Activated T-helper 17 cell treated with anti-CD3 and anti-CD28 coated beads, Interleukin-2, amount 50 U/mL, for 72 hours (primary cell): ENCODE results near the gene INSYN2B. TPM values are rescaled to one million over a fixed set of nuclear protein-coding genes. Genes with fewer than 3 reads are reported as not detected.
A peak's percentile ranks its signal among the peaks of the same experiment; 100 is the strongest.

Experiments used
- ATAC-seq: fragments of 150-1000 bp; cut with Tn5 transposase; replicated peaks from 2 replicates; pipeline ENCODE4 v1.10.0; 2021; ENCODE audit warnings: mild to moderate bottlenecking, moderate library complexity
- H3K27ac Mint-ChIP-seq: one replicate; pipeline ENCODE4 v1.8.0; 2022; ENCODE audit warnings: mixed read lengths
- H3K27me3 Mint-ChIP-seq: one replicate; pipeline ENCODE4 v1.8.0; 2022; ENCODE audit warnings: mixed read lengths
- H3K36me3 Mint-ChIP-seq: one replicate; pipeline ENCODE4 v1.8.0; 2022; ENCODE audit warnings: low read depth, mild to moderate bottlenecking, mixed read lengths
- H3K4me1 Mint-ChIP-seq: one replicate; pipeline ENCODE4 v1.8.0; 2022; ENCODE audit warnings: mixed read lengths
- H3K4me3 Mint-ChIP-seq: one replicate; pipeline ENCODE4 v1.8.0; 2022; ENCODE audit warnings: mild to moderate bottlenecking, mixed read lengths
- H3K9me3 Mint-ChIP-seq: one replicate; pipeline ENCODE4 v1.8.0; 2022; ENCODE audit warnings: mixed read lengths
- total RNA-seq, 2 donors: library from RNA; stranded (reverse); gene quantifications; one replicate each; pipeline ENCODE4 v1.2.3, GENCODE V29; 2022

The INSYN2B gene
- total RNA-seq, 2 donors from 2014 or later, result not detected

DNA sequence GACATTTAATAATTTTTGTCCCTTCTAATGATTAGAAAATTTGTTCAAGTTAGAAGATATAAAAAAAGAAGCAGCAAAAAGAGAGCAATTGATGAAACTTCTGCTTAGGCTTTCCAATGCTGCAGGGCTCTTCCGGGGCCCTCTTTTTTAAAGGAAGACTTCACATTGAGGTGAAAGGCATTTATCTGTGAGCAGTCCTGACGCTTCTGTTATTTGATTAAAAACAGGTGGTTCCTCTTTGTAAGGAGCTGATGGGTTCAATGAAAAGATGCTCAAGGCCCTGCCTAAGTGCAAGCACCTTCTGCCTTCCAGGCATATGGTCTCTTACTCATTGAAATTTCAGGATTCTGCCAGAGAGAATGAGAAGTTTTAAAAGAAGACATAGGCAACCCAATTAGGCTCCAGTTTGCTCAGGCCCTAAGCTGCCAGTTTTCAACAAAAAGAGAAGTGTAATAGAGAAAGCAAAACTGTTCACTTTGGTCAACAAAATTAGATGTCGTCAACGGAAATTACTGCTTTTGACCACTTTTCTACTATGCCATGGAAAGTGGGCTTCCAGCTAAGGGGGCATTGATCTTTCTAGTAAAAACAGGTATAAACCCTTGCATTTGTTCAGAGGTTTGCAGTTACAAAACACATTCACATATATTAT is 100.2 kb downstream of the INSYN2B start:
- ATAC-seq, result no peak
- Mint-ChIP-seq H3K27ac (no peak overlapping the region), H3K27me3 (no peaks in the 10 kb centered on the region), H3K36me3 (peaks cover 40% of the 10 kb centered on the region), H3K9me3 (no peaks in the 10 kb centered on the region), H3K4me3 (no peak overlapping the region), H3K4me1 (peaks cover 29% of the 10 kb centered on the region)

DNA sequence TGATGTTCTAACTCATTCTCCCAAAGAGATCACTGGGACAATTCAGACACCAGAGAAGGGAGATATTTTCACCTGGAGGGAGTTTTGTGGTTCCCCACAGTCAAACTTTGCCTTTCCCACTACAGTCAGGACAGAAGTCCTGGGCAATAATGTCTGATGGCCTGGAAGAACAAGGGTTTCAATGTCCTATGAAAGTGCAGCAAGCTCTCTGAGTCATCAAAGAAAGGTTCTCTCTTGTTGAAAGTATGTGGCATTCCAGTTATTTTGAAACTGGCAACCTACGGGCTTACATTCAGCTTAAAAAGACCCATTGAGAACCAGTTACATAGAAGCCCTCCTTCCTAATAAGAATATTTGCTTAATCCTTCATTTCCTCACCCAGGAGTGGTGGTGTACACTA is 103.9 kb downstream of the INSYN2B start:
- Mint-ChIP-seq H3K27ac (peak overlapping the region; percentile 33), H3K27me3 (no peaks in the 10 kb centered on the region), H3K4me3 (no peak overlapping the region), H3K36me3 (peaks cover 33% of the 10 kb centered on the region), H3K9me3 (no peaks in the 10 kb centered on the region), H3K4me1 (peaks cover 25% of the 10 kb centered on the region)
- ATAC-seq, result peak; percentile 29

DNA sequence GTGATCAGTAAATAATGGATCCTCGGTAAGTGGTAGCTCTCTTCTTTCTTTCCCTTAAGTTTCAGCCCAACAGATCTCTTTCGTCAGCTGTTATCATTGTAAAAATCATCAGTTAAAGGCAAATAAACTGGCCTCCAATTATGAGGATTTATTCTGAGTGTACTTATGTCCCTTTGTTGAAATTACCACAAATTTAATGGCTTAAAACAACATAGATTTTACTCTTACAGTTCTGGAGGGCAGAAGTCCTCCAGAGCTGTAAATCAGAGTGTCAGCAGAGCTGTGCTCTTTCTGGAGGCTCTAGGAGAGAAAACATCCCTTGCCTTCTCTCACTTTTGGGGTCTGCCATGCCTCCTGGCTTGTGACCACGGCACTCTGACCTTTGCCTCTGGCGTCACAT is 104.6 kb downstream of the INSYN2B start:
- no peak for ATAC-seq
- Mint-ChIP-seq H3K27me3 (no peaks in the 10 kb centered on the region), H3K4me1 (peaks cover 25% of the 10 kb centered on the region), H3K36me3 (peaks cover 39% of the 10 kb centered on the region), H3K9me3 (no peaks in the 10 kb centered on the region), H3K4me3 (no peak overlapping the region), H3K27ac (no peak overlapping the region)

DNA sequence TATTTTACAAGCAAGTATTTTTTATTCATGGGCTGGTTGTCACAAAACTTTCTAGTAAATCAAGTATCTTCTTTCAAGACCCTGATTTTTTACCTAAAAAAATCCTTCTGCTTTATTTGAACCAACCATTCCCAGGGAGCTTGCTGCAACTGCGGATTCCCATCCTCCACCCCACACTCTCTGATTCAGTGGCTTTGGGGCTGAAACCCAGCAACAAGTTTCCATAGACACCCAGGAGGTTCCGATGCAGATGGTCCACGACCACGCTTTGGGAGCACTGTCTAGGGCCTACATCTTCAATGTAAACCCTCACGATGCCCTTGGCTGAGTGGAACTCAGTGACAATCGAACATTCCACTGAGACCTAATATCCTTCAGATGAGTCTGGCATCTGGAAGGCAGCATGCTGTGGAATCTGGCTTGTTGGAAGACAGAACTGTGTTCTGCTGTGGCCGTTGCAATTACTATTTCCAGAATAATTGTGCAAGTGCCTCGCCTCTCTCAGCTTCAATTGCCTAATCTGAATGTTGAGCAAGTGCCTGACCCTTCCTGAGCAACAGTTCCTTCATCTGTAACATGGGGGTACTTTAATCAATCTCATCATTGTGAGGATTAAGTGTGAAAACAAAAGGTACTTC is 105.1 kb downstream of the INSYN2B start:
- no peak overlapping the region for H3K27ac Mint-ChIP-seq
- H3K27me3 Mint-ChIP-seq, result no peaks in the 10 kb centered on the region
- no peaks in the 10 kb centered on the region for H3K9me3 Mint-ChIP-seq
- peaks cover 41% of the 10 kb centered on the region for H3K36me3 Mint-ChIP-seq
- H3K4me1 Mint-ChIP-seq, result peaks cover 25% of the 10 kb centered on the region
- H3K4me3 Mint-ChIP-seq, result no peak overlapping the region
- no peak for ATAC-seq

DNA sequence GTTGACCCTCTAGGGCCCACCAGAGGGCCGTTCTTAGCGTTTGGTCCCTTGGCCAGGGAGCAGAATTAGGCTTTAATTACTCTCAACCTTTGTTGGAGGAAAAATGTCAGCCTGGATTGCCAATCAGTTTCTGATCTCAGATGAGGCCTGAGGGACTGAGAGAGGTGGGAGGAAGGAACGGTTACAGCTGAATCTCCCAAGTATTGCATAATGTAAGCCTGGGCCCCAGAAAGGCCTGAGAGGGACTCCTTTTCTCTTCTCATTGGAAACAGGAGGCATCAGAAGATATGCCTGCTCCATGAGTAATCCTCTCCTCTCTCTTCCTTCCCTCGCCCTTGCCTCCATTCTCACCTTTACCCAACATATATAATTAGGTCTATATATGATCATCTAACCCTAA is 105.7 kb downstream of the INSYN2B start:
- Mint-ChIP-seq H3K27ac (no peak overlapping the region), H3K4me3 (no peak overlapping the region), H3K36me3 (peaks cover 46% of the 10 kb centered on the region), H3K27me3 (no peaks in the 10 kb centered on the region), H3K4me1 (peaks cover 25% of the 10 kb centered on the region), H3K9me3 (no peaks in the 10 kb centered on the region)
- ATAC-seq, result no peak

DNA sequence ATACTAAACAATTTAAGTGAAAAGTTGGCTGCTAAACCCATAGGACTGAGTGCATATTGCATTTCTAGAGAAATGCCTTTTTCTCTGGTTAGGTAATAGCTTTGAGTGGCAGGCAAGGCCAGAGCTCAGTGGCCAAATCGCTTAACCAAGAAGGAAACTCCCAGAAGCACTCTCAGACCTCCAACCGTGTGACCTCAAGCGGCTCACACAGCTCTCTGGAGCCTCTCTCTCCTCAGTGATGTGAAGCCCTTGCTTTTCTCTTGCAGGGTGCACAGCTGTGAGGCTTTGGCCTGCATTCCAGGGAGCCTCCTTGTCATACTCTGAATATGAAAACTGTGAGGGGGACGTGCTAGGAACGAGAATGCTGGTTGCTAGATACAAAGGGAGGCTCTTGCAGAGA is 106.7 kb downstream of the INSYN2B start:
- H3K36me3 Mint-ChIP-seq, result peaks cover 53% of the 10 kb centered on the region
- H3K27ac Mint-ChIP-seq, result no peak overlapping the region
- no peaks in the 10 kb centered on the region for H3K9me3 Mint-ChIP-seq
- peaks cover 18% of the 10 kb centered on the region for H3K4me1 Mint-ChIP-seq
- ATAC-seq, result no peak
- no peak overlapping the region for H3K4me3 Mint-ChIP-seq
- H3K27me3 Mint-ChIP-seq, result no peaks in the 10 kb centered on the region

DNA sequence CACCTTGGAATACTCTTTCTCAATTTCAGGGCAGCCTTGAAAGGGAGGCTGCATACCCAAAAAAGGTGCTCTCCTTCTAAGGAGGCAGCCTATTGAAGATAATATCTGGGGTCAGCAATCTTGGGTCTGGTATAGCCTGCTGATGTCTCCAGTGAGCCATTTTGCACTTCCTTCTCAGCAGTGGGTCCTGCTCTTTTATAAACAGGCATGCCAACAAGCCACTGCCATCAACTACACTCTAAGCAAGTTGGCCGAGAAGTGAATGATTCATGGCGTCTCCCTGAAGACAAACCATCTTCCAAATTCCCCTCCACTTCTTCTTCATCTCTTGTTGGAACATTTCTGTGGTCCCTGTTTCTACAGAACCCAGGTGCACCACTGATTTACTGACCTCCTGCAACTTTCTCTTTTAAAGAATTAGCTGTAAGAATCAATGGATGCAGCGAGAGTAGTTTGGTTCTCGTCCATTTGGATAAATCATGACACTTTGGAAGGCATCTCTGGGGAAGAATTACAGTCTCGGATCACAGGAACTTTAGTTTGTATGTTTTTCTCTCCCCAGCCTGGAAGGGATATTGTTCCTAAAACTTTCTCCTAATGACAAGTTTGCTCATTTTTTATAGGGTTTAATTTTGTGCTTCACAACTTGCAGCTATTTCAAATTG is 108.3 kb downstream of the INSYN2B start:
- Mint-ChIP-seq H3K36me3 (peaks cover 57% of the 10 kb centered on the region), H3K9me3 (no peaks in the 10 kb centered on the region), H3K27me3 (no peaks in the 10 kb centered on the region), H3K4me1 (peaks cover 16% of the 10 kb centered on the region), H3K4me3 (no peak overlapping the region), H3K27ac (no peak overlapping the region)
- no peak for ATAC-seq

DNA sequence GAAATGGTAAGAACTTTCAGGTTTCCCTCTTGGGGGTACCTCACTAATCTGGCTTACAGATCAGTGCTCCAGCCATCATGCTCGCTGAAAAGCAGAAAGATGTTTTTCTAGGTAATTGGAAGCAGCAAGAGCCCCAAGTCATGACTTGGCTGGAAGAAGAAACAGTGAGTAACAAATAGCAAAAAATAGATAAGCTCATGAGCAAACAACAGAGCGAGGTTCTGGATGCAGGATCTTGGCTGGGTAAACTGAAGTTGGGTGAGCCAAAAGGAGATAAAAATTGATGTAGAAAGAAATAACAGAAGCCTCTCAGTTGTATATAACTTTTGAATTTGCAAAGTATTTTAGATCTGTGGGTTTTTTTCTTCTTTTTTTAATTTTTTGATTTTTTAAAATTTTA is 110.1 kb downstream of the INSYN2B start:
- Mint-ChIP-seq H3K4me3 (no peak overlapping the region), H3K27me3 (no peaks in the 10 kb centered on the region), H3K4me1 (peaks cover 9% of the 10 kb centered on the region), H3K27ac (no peak overlapping the region), H3K36me3 (peaks cover 42% of the 10 kb centered on the region), H3K9me3 (no peaks in the 10 kb centered on the region)
- no peak for ATAC-seq

DNA sequence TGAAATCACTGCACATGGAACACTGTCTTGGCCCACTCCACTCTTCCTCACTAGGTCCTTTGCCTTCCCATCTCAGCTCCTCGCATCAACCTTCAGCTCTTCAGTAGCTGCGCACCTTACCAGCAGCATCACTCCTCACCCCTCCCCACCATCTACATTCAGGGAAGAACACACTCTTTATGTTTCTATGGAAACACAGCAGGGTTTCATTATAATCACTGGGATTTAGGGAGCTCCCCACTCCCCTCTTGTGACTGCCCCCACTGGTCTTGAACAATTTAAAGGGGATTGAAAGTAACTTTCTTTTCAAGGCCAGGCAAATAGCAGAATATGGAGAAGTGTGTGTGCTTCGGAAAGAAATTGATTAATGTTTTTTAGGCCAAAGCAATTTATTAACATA is 111.2 kb downstream of the INSYN2B start:
- no peak for ATAC-seq
- no peak overlapping the region for H3K4me3 Mint-ChIP-seq
- H3K4me1 Mint-ChIP-seq, result peaks cover 9% of the 10 kb centered on the region
- peaks cover 35% of the 10 kb centered on the region for H3K36me3 Mint-ChIP-seq
- no peaks in the 10 kb centered on the region for H3K27me3 Mint-ChIP-seq
- no peaks in the 10 kb centered on the region for H3K9me3 Mint-ChIP-seq
- no peak overlapping the region for H3K27ac Mint-ChIP-seq

DNA sequence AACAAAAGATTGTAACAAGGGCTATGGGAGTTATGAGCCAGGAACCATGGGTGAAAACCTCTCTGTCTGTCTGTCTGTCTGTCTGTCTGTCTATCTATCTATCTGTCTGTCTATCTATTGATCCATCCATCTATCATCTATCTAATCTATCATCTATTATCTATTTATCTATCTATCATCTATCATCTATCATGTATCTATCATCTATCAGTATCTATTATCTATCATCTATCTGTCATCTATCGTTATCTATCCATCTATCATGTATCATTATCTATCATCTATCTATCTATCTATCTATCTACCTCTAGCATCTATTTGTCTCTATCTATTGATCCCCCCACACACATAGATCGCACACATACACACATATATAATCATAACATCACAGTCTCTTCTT is 112.9 kb downstream of the INSYN2B start:
- Mint-ChIP-seq H3K4me3 (no peak overlapping the region), H3K27ac (no peak overlapping the region), H3K36me3 (peaks cover 46% of the 10 kb centered on the region), H3K9me3 (no peaks in the 10 kb centered on the region), H3K4me1 (peaks cover 9% of the 10 kb centered on the region), H3K27me3 (no peaks in the 10 kb centered on the region)
- no peak for ATAC-seq

DNA sequence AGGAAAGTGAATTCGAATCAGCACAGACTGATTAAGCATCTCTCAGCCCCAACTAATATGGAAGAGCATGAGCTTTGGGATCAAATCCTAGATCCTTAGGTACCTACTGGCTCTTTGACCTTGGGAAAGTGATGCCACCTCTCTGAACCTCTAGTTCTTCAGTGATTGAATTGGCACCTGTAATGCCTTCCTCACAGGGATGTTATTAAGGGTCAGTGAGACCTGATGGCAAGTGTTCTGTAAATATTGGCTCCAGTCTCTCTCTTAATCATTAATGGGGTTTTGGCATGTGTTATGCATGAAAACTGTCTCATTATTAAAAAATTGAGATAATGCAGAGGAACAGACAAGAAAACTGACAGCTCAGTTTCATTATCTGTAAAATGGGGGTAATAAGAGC is 115.8 kb downstream of the INSYN2B start:
- no peaks in the 10 kb centered on the region for H3K27me3 Mint-ChIP-seq
- H3K36me3 Mint-ChIP-seq, result peaks cover 53% of the 10 kb centered on the region
- H3K9me3 Mint-ChIP-seq, result no peaks in the 10 kb centered on the region
- no peak overlapping the region for H3K4me3 Mint-ChIP-seq
- H3K4me1 Mint-ChIP-seq, result peaks cover 14% of the 10 kb centered on the region
- H3K27ac Mint-ChIP-seq, result no peak overlapping the region
- no peak for ATAC-seq

DNA sequence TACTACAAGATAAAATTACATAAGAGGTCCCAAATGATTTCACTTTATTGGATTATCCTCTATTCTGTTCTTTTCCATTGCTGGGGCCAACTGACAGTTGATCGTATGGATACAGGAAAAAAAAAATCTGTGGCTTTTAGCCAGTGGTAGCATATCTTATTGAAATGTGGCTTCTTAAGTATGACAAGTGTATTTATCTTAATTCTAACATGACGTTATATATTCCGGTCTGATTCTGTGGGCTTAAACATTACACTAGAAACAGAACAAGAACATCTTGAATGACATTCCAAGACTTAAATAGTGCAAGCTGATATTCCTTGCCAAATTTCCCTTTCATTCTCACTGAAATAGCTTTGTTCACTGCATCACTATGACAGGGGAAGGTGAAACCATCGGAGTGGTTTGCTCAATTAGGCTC is 117.9 kb downstream of the INSYN2B start:
- Mint-ChIP-seq H3K4me3 (no peak overlapping the region), H3K27me3 (no peaks in the 10 kb centered on the region), H3K4me1 (peaks cover 15% of the 10 kb centered on the region), H3K9me3 (no peaks in the 10 kb centered on the region), H3K36me3 (peaks cover 43% of the 10 kb centered on the region), H3K27ac (no peak overlapping the region)
- ATAC-seq, result no peak

DNA sequence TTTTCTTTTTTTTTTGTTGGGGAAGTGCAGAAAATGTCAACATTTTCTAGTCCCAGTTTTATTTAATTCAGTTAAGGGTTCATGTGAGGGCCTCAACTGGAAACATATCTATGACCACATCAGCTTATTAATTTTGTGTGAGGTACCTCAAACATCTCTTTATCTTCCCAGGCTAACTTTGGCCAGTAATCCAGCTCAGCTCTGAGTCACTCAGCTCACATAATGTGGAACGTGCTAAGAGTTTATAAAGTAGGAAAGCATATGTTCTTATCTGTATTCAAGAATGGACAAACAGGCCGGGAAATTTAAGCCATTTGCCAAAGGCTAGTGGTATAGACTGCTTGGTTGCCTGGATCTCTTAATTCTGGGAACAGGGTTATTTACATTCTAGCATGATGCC is 118.4 kb downstream of the INSYN2B start:
- no peak overlapping the region for H3K4me3 Mint-ChIP-seq
- H3K36me3 Mint-ChIP-seq, result peaks cover 45% of the 10 kb centered on the region
- H3K9me3 Mint-ChIP-seq, result no peaks in the 10 kb centered on the region
- H3K27ac Mint-ChIP-seq, result no peak overlapping the region
- H3K27me3 Mint-ChIP-seq, result no peaks in the 10 kb centered on the region
- peaks cover 15% of the 10 kb centered on the region for H3K4me1 Mint-ChIP-seq
- ATAC-seq, result no peak

DNA sequence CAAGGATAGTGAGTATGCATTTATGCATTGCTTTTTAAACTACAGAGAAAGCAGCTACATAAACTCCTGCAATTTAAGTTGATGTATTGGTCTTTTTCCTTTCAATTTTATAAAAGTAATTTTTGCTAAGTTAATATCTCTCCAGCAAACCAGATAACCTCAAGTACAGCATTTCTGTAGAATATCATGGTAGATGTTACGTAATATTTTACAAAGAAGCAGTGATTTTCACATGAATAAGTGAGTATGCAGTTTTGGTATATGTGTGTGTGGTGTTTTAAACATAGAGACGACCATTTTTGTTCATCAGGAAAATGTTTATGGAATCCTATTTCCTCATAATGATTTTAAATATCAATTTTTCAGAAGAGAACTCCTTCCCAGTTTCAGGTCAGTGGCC is 118.9 kb downstream of the INSYN2B start:
- Mint-ChIP-seq H3K9me3 (no peaks in the 10 kb centered on the region), H3K27me3 (no peaks in the 10 kb centered on the region), H3K4me3 (no peak overlapping the region), H3K4me1 (peaks cover 15% of the 10 kb centered on the region), H3K27ac (no peak overlapping the region), H3K36me3 (peaks cover 48% of the 10 kb centered on the region)
- no peak for ATAC-seq

DNA sequence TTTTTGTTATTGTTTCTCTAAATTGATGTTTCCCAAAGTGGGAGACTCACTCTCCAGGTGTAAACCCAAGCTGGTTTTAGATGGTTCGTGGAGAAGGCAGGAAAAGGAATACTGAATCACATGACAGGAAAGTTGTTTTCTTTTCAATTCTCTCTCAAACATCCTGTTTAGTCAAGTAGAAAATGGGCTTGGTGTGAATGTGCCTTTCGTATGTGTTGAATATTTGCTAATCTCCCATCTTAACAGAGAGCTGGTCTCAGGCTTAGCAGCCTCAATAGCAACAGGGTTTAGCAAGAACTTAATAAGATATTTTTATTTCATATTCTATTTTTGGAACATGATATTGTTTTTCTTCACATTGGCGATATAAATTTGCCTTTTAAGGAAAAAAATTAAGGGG is 119.7 kb downstream of the INSYN2B start:
- Mint-ChIP-seq H3K4me3 (no peak overlapping the region), H3K9me3 (no peaks in the 10 kb centered on the region), H3K27me3 (no peaks in the 10 kb centered on the region), H3K27ac (peak overlapping the region; percentile 35), H3K36me3 (peaks cover 55% of the 10 kb centered on the region), H3K4me1 (peaks cover 14% of the 10 kb centered on the region)
- no peak for ATAC-seq
